ENCODE results near the gene COX6B1.

The COX6B1 gene

GRCh38 chr19:35702223-35703012 is 54.3 kb downstream of the COX6B1 start:
- peak; percentile 87 for DNase-seq (ENCODE audit: low read depth)
- peak overlapping the region; percentile 62 for H3K4me3 ChIP-seq (ENCODE audit: control insufficient read depth, low read depth, low read length)
- no peak for TF ChIP-seq CTCF (IDR thresholded peaks at IDR 0.05; ENCODE audit: control insufficient read depth, insufficient read depth, low read depth, low read length, missing control alignments)

- H3K4me3 ChIP-seq (ENCODE audit: control insufficient read depth, low read depth, low read length): no peak overlapping the region
- no peak for TF ChIP-seq CTCF (IDR thresholded peaks at IDR 0.05; ENCODE audit: control insufficient read depth, insufficient read depth, low read depth, low read length, missing control alignments)
- DNase-seq (ENCODE audit: low read depth): no peak
Measured at GRCh38 chr19:35703343-35703742, 55.2 kb downstream of the COX6B1 start.

- no peak for TF ChIP-seq CTCF (IDR thresholded peaks at IDR 0.05; ENCODE audit: control insufficient read depth, insufficient read depth, low read depth, low read length, missing control alignments)
- H3K4me3 ChIP-seq (ENCODE audit: control insufficient read depth, low read depth, low read length): no peak within 1 kb of the TSS
- no peak for DNase-seq (ENCODE audit: low read depth)
Measured at GRCh38 chr19:35704218-35704617, 56.1 kb downstream of the COX6B1 start, which contains the start of gene ZBTB32. ZBTB32 (plus strand) TSS chr19:35704558; CDS start chr19:35714627, 10,069 bp downstream.

Data from AG09309 (cell line).